HG03103 (cell line): ENCODE measurements around the gene IL13RA1.
"Not testable (repeated sequence)": the region's sequence is repeated elsewhere in the genome, so short reads cannot be mapped to it uniquely, and the experiment has no call there.

Experiments used
- ATAC-seq: cut with Tn5 transposase; IDR thresholded peaks from one replicate; pipeline ENCODE4 v1.9.1; 2021; ENCODE audit warnings: low read depth; ENCODE audit not compliant: unreplicated experiment

IL13RA1 gene

GRCh38 chrX:118726887-118727685, at the start of gene IL13RA1:
Gene IL13RA1 (plus strand): TSS chrX:118727606. CDS start chrX:118727639, 33 bp downstream.
- peak; percentile 61 for ATAC-seq

- no peak for ATAC-seq
Observed at GRCh38 chrX:118679290-118679689, 48.1 kb upstream of the IL13RA1 start.

- ATAC-seq = no peak
Observed at GRCh38 chrX:118682258-118683014, 45.0 kb upstream of the IL13RA1 start.

GRCh38 chrX:118685393-118685792, 42.0 kb upstream of the IL13RA1 start:
- ATAC-seq = no peak

- ATAC-seq = no peak
Observed at GRCh38 chrX:118688935-118689334, 38.5 kb upstream of the IL13RA1 start.

DNA sequence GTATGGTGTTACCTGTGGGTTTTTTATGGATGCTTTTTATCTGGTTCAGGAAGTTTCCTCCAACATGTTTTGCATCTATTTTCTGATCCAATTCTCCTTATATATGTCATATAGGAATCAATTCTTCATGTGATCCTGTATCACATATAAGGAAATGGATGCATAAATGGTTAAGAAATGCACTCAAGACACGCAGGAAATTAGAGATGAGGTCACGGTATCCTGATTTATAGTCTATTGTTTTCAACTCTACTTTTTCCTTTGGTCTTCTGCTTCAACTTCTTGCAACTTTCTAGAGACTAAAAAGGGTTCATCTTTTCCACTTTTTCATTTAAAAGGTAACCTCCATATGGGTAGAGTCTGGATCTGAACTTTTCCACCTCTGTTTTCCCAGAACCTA, 33.6 kb upstream of the IL13RA1 start:
- no peak for ATAC-seq

GRCh38 chrX:118694638-118695037, 32.8 kb upstream of the IL13RA1 start:
- no peak for ATAC-seq

DNA sequence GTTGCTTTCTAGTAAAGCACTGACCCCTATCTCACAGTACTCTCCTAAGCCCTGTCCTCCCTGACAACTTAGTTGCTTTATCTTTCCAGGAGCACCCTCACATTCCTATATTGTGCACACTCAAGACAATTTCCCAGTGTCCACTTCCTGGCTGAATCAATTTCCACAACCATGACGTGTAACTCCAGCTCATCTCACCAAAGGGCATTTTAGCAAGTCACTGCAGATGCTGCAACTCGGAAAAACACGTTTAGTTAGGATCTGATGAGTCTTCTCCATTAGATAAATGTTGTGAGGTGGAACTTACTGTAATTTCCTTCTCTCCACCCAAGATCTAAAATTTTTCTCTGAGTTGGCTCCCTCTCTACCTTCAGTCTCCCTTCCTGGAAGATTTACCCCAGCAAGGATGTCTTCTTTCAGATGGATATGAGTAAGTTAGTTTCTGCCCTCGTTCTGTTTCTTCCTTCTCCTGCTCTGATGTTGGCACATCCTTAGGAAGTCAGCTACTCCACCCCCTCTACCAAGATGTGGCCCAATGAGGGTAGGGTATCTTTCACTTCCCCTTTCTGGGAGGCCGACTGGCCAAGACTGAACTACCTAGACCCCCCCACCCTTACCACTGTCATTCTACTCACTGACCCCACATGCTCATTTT, 28.8 kb upstream of the IL13RA1 start:
- ATAC-seq = no peak

GRCh38 chrX:118702741-118703140, 24.7 kb upstream of the IL13RA1 start:
- ATAC-seq = no peak

- no peak for ATAC-seq
Observed at GRCh38 chrX:118706681-118707080, 20.7 kb upstream of the IL13RA1 start.

DNA sequence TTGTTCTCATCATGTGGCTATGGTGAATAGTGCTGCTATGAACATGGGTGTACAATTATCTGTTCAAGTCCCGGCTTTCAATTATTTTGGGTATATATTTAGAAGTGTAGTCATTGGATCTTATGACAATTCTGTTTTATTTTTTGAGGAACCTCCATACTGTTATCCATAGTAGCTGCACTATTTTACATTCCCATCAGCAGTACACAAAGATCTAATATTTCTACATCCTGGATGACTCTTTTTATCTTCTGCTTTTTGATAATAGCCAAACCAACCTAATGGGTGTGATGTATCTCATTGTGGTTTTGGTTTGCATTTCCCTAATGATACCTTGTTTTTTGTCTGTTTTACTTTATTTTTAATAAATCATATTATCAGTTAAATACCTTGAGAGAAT, 12.9 kb upstream of the IL13RA1 start:
- no peak for ATAC-seq

DNA sequence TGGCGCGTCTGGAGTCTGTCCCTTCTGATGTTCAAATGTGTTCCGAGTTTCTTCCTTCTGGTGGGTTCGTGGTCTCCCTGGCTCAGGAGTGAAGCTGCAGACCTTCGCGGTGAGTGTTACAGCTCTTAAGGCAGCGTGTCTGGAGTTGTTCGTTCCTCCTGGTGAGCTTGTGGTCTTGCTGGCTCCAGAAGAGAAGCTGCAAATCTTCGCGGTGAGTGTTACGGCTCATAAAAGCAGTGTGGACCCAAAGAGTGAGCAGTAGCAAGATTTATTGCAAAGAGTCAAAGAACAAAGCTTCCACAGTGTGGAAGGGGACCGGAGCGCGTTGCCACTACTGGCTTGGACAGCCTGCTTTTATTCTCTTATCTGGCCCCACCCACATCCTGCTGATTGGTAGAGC, 11.5 kb upstream of the IL13RA1 start:
- not testable (repeated sequence) for ATAC-seq

- not testable (repeated sequence) for ATAC-seq
Observed at GRCh38 chrX:118716833-118717232, 10.6 kb upstream of the IL13RA1 start.

GRCh38 chrX:118717678-118718391, 9.6 kb upstream of the IL13RA1 start:
- ATAC-seq = no peak

DNA sequence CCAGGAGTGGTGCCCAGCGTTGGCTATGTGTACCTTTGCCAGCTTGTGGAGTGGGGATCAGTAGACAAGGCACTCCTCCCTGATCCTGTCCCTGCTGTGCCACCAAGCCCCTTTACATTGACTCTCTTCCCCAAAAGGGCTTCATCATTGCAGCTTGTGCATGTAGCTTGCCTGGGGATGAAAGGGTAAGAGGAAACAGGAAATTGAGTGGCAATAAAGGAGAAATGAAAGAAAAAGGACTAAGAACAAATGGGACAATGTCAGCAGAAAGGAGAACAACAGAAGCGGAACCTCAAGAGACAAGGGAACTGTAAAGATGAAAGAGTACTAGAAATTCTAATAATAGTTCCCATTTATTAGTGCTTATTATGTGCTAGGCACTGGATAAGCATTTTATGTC, 8.7 kb upstream of the IL13RA1 start:
- no peak for ATAC-seq

DNA sequence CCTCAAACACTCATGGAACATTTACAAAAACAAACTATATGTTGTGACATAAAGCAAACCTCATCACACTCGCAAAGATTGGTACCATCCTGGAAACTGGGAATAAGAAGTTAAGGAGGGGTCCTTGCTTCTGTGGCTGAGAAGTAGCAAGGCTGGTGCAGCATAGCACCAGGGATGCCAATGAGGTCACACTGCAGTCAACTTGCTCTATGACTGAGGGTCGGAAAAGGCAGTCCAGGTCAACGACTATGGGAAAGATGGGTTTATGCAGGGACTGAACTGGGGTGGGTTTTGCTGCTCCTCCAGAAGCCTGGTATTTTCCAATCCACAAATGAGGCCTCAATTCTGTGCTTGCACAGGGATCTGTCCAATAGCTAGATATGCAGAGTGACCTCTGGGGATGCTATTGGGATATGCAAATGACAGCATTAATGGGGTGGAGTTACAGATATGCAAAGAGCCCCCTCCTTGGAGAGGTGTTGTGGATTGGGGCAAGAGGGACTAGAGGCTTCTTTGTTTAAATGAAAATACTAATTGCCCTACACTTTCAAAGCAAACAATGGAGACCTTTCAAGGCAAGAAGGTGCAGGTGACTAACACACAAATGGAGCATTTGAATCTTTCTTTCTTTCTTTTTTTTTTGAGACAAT, 7.2 kb upstream of the IL13RA1 start:
- ATAC-seq = no peak

GRCh38 chrX:118723376-118723775, 4.0 kb upstream of the IL13RA1 start:
- no peak for ATAC-seq

- no peak for ATAC-seq
Observed at GRCh38 chrX:118724365-118724764, 3.0 kb upstream of the IL13RA1 start.

GRCh38 chrX:118724775-118725174, 2.6 kb upstream of the IL13RA1 start:
- ATAC-seq = no peak

DNA sequence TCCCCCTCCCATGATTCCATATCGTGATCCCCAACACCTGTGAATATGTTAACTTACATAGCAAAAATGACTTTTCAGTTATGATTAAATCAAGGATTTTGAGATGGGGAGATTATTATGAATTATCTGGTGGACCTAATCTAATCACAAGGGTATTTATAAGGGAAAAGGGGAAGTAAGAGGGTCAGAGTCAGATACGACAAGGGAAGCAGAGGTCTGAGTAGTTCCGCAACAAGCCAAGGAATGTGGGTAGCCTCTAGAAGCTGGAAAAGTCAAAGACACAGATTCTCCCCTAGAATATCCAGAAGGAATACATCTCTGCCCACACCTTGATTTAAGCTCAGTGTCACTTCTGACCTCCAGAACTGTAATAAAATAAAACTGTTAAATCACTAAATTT, 1.0 kb upstream of the IL13RA1 start:
- no peak for ATAC-seq
